ENCODE measurements around the gene CLRN1. TPM values are rescaled to one million over a fixed set of nuclear protein-coding genes. Genes with fewer than 3 reads are reported as not detected.

The CLRN1 gene
- polyA plus RNA-seq, 1 donor from 2014 or later = 0.27 TPM

DNA sequence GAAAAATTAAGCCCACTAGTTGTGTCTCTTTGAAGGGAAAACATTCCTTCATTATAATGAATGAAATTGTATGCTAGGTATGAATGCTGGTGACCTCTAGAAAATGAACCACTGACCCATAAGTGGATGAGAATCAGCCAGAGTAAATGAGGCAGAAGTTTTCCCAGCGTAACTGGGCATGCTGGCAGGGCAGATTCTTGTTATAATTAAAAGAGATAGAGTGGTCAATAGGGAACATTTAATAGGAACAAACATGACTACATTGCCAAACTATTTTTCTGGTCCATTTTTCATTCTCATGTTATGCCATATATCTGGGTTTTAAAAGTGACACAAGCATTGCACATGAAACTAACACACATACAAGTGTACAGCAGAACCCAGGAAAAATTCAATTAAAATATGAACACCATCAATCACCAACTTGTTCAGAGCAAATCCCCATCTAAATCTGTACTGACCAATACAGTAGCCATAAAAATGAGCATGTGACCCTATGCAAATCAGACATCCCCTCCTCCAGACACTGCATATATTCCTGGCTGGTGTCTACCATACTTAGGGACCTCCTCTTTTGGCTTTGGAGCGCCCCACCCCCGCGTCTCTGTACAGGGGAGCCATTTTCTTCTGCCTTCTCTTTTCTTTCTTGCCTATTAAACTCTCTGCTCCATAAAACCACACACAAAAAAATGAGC, 4.0 kb downstream of the CLRN1 start:
- Histone ChIP-seq H4K20me1 (ENCODE audit: insufficient read depth) (no peaks in the 10 kb centered on the region), H3K9me2 (ENCODE audit: insufficient read depth, low read length) (no peaks in the 10 kb centered on the region), H3F3A (ENCODE audit: insufficient read depth, low read length, poor library complexity, severe bottlenecking) (no peaks in the 10 kb centered on the region), H3K4me3 (ENCODE audit: low read length) (no peak overlapping the region), H3K9me3 (ENCODE audit: low read length) (no peaks in the 10 kb centered on the region), H3K36me3 (ENCODE audit: insufficient read depth, low read length) (no peaks in the 10 kb centered on the region), H3K27me3 (ENCODE audit: insufficient read depth, low read depth, low read length) (no peaks in the 10 kb centered on the region), H3K4me2 (ENCODE audit: low read length) (no peak overlapping the region), H3K27ac (ENCODE audit: low read length) (no peak overlapping the region), H2AFZ (ENCODE audit: low read depth, low read length) (no peak overlapping the region), H3K9ac (ENCODE audit: low read length) (no peak overlapping the region), H3K79me2 (replicated peaks; ENCODE audit: insufficient read depth, low read length) (no peaks in the 10 kb centered on the region)
- TF ChIP-seq EP300 (conservative IDR thresholded peaks at IDR 0.05; ENCODE audit: poor library complexity, severe bottlenecking) (no peak), TAF1 (IDR thresholded peaks at IDR 0.05; ENCODE audit: low read depth) (no peak), EZH2 (IDR thresholded peaks at IDR 0.05; ENCODE audit: borderline replicate concordance, insufficient read depth, low read length, poor library complexity, severe bottlenecking) (no peak), MXI1 (conservative IDR thresholded peaks at IDR 0.05; ENCODE audit: poor library complexity, severe bottlenecking) (no peak)
- TF ChIP-seq, protein P1, sequence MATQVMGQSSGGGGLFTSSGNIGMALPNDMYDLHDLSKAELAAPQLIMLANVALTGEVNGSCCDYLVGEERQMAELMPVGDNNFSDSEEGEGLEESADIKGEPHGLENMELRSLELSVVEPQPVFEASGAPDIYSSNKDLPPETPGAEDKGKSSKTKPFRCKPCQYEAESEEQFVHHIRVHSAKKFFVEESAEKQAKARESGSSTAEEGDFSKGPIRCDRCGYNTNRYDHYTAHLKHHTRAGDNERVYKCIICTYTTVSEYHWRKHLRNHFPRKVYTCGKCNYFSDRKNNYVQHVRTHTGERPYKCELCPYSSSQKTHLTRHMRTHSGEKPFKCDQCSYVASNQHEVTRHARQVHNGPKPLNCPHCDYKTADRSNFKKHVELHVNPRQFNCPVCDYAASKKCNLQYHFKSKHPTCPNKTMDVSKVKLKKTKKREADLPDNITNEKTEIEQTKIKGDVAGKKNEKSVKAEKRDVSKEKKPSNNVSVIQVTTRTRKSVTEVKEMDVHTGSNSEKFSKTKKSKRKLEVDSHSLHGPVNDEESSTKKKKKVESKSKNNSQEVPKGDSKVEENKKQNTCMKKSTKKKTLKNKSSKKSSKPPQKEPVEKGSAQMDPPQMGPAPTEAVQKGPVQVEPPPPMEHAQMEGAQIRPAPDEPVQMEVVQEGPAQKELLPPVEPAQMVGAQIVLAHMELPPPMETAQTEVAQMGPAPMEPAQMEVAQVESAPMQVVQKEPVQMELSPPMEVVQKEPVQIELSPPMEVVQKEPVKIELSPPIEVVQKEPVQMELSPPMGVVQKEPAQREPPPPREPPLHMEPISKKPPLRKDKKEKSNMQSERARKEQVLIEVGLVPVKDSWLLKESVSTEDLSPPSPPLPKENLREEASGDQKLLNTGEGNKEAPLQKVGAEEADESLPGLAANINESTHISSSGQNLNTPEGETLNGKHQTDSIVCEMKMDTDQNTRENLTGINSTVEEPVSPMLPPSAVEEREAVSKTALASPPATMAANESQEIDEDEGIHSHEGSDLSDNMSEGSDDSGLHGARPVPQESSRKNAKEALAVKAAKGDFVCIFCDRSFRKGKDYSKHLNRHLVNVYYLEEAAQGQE (IDR thresholded peaks at IDR 0.05; ENCODE audit: borderline replicate concordance) = no peak

DNA sequence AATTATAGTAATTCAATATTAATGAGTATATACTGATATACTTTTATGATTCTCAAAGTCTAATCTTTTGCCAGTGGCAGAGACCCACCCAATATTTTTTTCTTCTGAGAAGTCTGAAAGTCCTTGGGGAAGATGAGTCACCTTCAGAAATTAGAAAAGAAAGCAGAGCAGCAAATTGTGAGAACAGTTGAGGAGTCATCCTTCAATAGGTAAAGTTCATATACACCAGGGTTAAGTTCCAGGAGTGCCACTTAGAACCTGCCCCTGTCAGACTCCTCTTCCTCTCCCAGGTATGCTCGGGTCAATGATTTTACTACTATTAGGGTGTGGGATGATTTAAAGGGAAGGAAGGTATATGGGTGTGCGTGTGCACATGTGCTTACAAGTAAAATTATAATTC, 7.1 kb downstream of the CLRN1 start:
- H3K36me3 ChIP-seq (ENCODE audit: insufficient read depth, low read length) = no peaks in the 10 kb centered on the region
- no peak overlapping the region for H3K27ac ChIP-seq (ENCODE audit: low read length)
- no peaks in the 10 kb centered on the region for H3F3A ChIP-seq (ENCODE audit: insufficient read depth, low read length, poor library complexity, severe bottlenecking)
- H3K79me2 ChIP-seq (replicated peaks; ENCODE audit: insufficient read depth, low read length) = no peaks in the 10 kb centered on the region
- no peaks in the 10 kb centered on the region for H3K27me3 ChIP-seq (ENCODE audit: insufficient read depth, low read depth, low read length)
- H3K9me2 ChIP-seq (ENCODE audit: insufficient read depth, low read length) = no peaks in the 10 kb centered on the region
- H3K4me3 ChIP-seq (ENCODE audit: low read length) = no peak overlapping the region
- H3K9me3 ChIP-seq (ENCODE audit: low read length) = no peaks in the 10 kb centered on the region
- TF ChIP-seq TAF1 (IDR thresholded peaks at IDR 0.05; ENCODE audit: low read depth) (no peak), SMC3 (conservative IDR thresholded peaks at IDR 0.05; ENCODE audit: poor library complexity) (no peak), POLR2AphosphoS5 (IDR thresholded peaks at IDR 0.05) (no peak), EZH2 (IDR thresholded peaks at IDR 0.05; ENCODE audit: borderline replicate concordance, insufficient read depth, low read length, poor library complexity, severe bottlenecking) (no peak), MXI1 (conservative IDR thresholded peaks at IDR 0.05; ENCODE audit: poor library complexity, severe bottlenecking) (no peak)
- H2AFZ ChIP-seq (ENCODE audit: low read depth, low read length) = no peak overlapping the region
- no peak overlapping the region for H3K4me2 ChIP-seq (ENCODE audit: low read length)
- H4K20me1 ChIP-seq (ENCODE audit: insufficient read depth) = no peaks in the 10 kb centered on the region
- no peak overlapping the region for H3K9ac ChIP-seq (ENCODE audit: low read length)

GRCh38 chr3:150961949-150962348, 10.6 kb downstream of the CLRN1 start:
- H2AFZ ChIP-seq (ENCODE audit: low read depth, low read length) = no peak overlapping the region
- no peaks in the 10 kb centered on the region for H3F3A ChIP-seq (ENCODE audit: insufficient read depth, low read length, poor library complexity, severe bottlenecking)
- H3K79me2 ChIP-seq (replicated peaks; ENCODE audit: insufficient read depth, low read length) = no peaks in the 10 kb centered on the region
- no peaks in the 10 kb centered on the region for H3K36me3 ChIP-seq (ENCODE audit: insufficient read depth, low read length)
- peak overlapping the region; percentile 6 for H3K27ac ChIP-seq (ENCODE audit: low read length)
- no peaks in the 10 kb centered on the region for H4K20me1 ChIP-seq (ENCODE audit: insufficient read depth)
- H3K27me3 ChIP-seq (ENCODE audit: insufficient read depth, low read depth, low read length) = no peaks in the 10 kb centered on the region
- TF ChIP-seq EZH2 (IDR thresholded peaks at IDR 0.05; ENCODE audit: borderline replicate concordance, insufficient read depth, low read length, poor library complexity, severe bottlenecking) = no peak
- no peak for TF ChIP-seq MXI1 (conservative IDR thresholded peaks at IDR 0.05; ENCODE audit: poor library complexity, severe bottlenecking)
- no peak for TF ChIP-seq SMC3 (conservative IDR thresholded peaks at IDR 0.05; ENCODE audit: poor library complexity)
- no peak for TF ChIP-seq POLR2AphosphoS5 (IDR thresholded peaks at IDR 0.05)
- TF ChIP-seq EP300 (conservative IDR thresholded peaks at IDR 0.05; ENCODE audit: poor library complexity, severe bottlenecking) = no peak
- no peak overlapping the region for H3K4me3 ChIP-seq (ENCODE audit: low read length)
- no peaks in the 10 kb centered on the region for H3K9me2 ChIP-seq (ENCODE audit: insufficient read depth, low read length)
- H3K9me3 ChIP-seq (ENCODE audit: low read length) = no peaks in the 10 kb centered on the region
- no peak overlapping the region for H3K9ac ChIP-seq (ENCODE audit: low read length)
- no peak overlapping the region for H3K4me2 ChIP-seq (ENCODE audit: low read length)

All from neural cell (in vitro differentiated cells).